ENCODE data around the gene NKIRAS1.

GRCh38 chr3:23874359-23875112, 42.3 kb downstream of the NKIRAS1 start:
- no peak for TF ChIP-seq ZNF274 (IDR thresholded peaks at IDR 0.05; ENCODE audit: low read depth, low read length)
- no peak for TF ChIP-seq YY1 (IDR thresholded peaks at IDR 0.05; ENCODE audit: insufficient read depth, insufficient read length)
- no peak for TF ChIP-seq SUZ12 (IDR thresholded peaks at IDR 0.05; ENCODE audit: extremely low read depth, insufficient read depth, insufficient read length)
